K562 (cell line): ENCODE results near the gene IRF9. TPM values are rescaled to one million over a fixed set of nuclear protein-coding genes. Genes with fewer than 3 reads are reported as not detected.

Experiments used
- CBX8 ChIP-seq: fragments of 200-600 bp; sonication (generic); IDR thresholded peaks from 2 replicates; pipeline ENCODE4 v1.6.1; 2012; ENCODE audit warnings: borderline replicate concordance, mixed run types, low read depth, mild to moderate bottlenecking, moderate library complexity, mixed read lengths, low read length, control low read depth, inconsistent platforms; ENCODE audit not compliant: poor library complexity, severe bottlenecking; ENCODE audit errors: extremely low read depth
- FOXA3 ChIP-seq, 2 experiments: fragments of 450-650 bp in 1 of 2; sonication (generic) in 1 of 2; formaldehyde crosslinking; IDR thresholded peaks in 1 of 2; conservative IDR thresholded peaks in 1 of 2; 2 replicates each; pipeline versions ENCODE4 v1.4.0 to v1.8.0; 2020 to 2022; ENCODE audit warnings: mild to moderate bottlenecking in 2 of 2, missing genetic modification reagents in 1 of 2
- FOXJ2 ChIP-seq: fragments of 200-800 bp; sonication (Bioruptor generic); IDR thresholded peaks from 2 replicates; pipeline ENCODE4 v1.6.1; 2016; ENCODE audit warnings: missing genetic modification characterization, missing compliant biosample characterization
- KDM5B ChIP-seq: fragments of 200-600 bp; sonication (generic); IDR thresholded peaks from 2 replicates; pipeline ENCODE4 v1.6.1; 2012; ENCODE audit warnings: low read depth, mild to moderate bottlenecking, moderate library complexity, low read length, control low read depth, inconsistent platforms; ENCODE audit not compliant: insufficient replicate concordance
- MAFF ChIP-seq: IDR thresholded peaks from 2 replicates; pipeline ENCODE4 v1.6.1; 2012; ENCODE audit warnings: low read length, improper control_type of control experiment
- MED1 ChIP-seq: sonication (generic); formaldehyde crosslinking; IDR thresholded peaks from 2 replicates; pipeline ENCODE4 v1.8.1; 2023; ENCODE audit warnings: missing genetic modification reagents, borderline replicate concordance
- MTA1 ChIP-seq: fragments of 450-650 bp; IDR thresholded peaks from 2 replicates; pipeline ENCODE4 v1.6.1; 2017; ENCODE audit warnings: borderline replicate concordance
- MTF1 ChIP-seq: fragments of 250-450 bp; sonication (Bioruptor Pico); IDR thresholded peaks from 2 replicates; pipeline ENCODE4 v1.9.0; 2021; ENCODE audit warnings: moderate library complexity, mild to moderate bottlenecking, inconsistent platforms, borderline replicate concordance
- NCOA1 ChIP-seq: fragments of 450-650 bp; IDR thresholded peaks from 2 replicates; pipeline ENCODE4 v1.6.1; 2016; ENCODE audit warnings: low read depth
- OTX1 ChIP-seq: fragments of 450-650 bp; formaldehyde crosslinking; IDR thresholded peaks from 2 replicates; pipeline ENCODE4 v1.4.0; 2022; ENCODE audit warnings: mild to moderate bottlenecking
- PTBP1 ChIP-seq: fragments of 200-400 bp; formaldehyde crosslinking; IDR thresholded peaks from 2 replicates; pipeline ENCODE4 v1.6.1; 2017; ENCODE audit warnings: low read depth, low read length
- SETDB1 ChIP-seq: IDR thresholded peaks from one replicate; pipeline ENCODE4 v1.6.1; 2012; ENCODE audit warnings: low read length, control low read depth, inconsistent platforms
- YY1 ChIP-seq, 3 experiments: IDR thresholded peaks; 2 replicates each; pipeline ENCODE4 v1.6.1; 2011; ENCODE audit warnings: low read length in 2 of 3, mild to moderate bottlenecking in 2 of 3, moderate library complexity in 2 of 3, borderline replicate concordance in 1 of 3, control low read depth in 1 of 3, low read depth in 1 of 3; ENCODE audit not compliant: insufficient read depth in 3 of 3, insufficient replicate concordance in 2 of 3, control insufficient read depth in 1 of 3, insufficient read length in 1 of 3; ENCODE audit errors: extremely low read depth in 1 of 3
- ZBTB5 ChIP-seq: fragments of 450-650 bp; IDR thresholded peaks from 2 replicates; pipeline ENCODE4 v1.6.1; 2017; ENCODE audit warnings: antibody characterized with exemption
- ZBTB8A ChIP-seq: fragments of 450-650 bp; IDR thresholded peaks from 2 replicates; pipeline ENCODE4 v1.6.1; 2018; ENCODE audit warnings: mild to moderate bottlenecking, moderate library complexity; ENCODE audit not compliant: partially characterized antibody
- ZFP36 ChIP-seq: fragments of 150-350 bp; IDR thresholded peaks from 2 replicates; pipeline ENCODE4 v1.6.1; 2018; ENCODE audit warnings: low read length, low read depth; ENCODE audit not compliant: partially characterized antibody
- ZNF445 ChIP-seq: fragments of 250-450 bp; sonication (Bioruptor Pico); IDR thresholded peaks from 2 replicates; pipeline ENCODE4 v1.4.0; 2020; ENCODE audit warnings: low read depth, mild to moderate bottlenecking, moderate library complexity
- ZNF583 ChIP-seq: fragments of 250-450 bp; sonication (Bioruptor Pico); IDR thresholded peaks from 2 replicates; pipeline ENCODE4 v1.4.0; 2020
- polyA plus RNA-seq, 8 experiments: library from polyadenylated mRNA; depleted of rRNA in 4 of 8; stranded (reverse) in 5 of 8; unstranded in 3 of 8; fragments of >200 nt; fragmentation: Nextera tagmentation in 2 of 8; fragmentation: Illumina TruSeq in 1 of 8; extraction: Ambion mirVana in 2 of 8; extraction: Trizol in 1 of 8; gene quantifications; 2 replicates each; pipeline versions ENCODE4 v1.2.1 to v1.2.3, GENCODE V29; 2011 to 2014; ENCODE audit warnings: inconsistent platforms in 1 of 8, missing spikeins in 1 of 8
- total RNA-seq, 7 experiments: library from RNA; depleted of rRNA in 6 of 7; stranded (reverse); fragments of >200 nt in 6 of 7; fragmentation: Illumina TruSeq in 2 of 7; extraction: Trizol in 2 of 7; gene quantifications; 2 replicates each; pipeline versions ENCODE4 v1.2.1 to v1.2.3, GENCODE V29; 2011 to 2021; ENCODE audit warnings: low replicate concordance in 1 of 7
- TF ChIP-seq, protein P1 (sequence below): sonication (generic); formaldehyde crosslinking; IDR thresholded peaks from 2 replicates; pipeline ENCODE4 v1.8.0; 2023; ENCODE audit warnings: missing genetic modification reagents, mild to moderate bottlenecking, borderline replicate concordance

Gene IRF9
- total and polyA plus RNA-seq, 9 of the 15 experiments (the other 6 are each of a cell fraction or from before 2014, with no cell fraction given) = 0.79 to 14.8 (median 6.1) TPM

DNA sequence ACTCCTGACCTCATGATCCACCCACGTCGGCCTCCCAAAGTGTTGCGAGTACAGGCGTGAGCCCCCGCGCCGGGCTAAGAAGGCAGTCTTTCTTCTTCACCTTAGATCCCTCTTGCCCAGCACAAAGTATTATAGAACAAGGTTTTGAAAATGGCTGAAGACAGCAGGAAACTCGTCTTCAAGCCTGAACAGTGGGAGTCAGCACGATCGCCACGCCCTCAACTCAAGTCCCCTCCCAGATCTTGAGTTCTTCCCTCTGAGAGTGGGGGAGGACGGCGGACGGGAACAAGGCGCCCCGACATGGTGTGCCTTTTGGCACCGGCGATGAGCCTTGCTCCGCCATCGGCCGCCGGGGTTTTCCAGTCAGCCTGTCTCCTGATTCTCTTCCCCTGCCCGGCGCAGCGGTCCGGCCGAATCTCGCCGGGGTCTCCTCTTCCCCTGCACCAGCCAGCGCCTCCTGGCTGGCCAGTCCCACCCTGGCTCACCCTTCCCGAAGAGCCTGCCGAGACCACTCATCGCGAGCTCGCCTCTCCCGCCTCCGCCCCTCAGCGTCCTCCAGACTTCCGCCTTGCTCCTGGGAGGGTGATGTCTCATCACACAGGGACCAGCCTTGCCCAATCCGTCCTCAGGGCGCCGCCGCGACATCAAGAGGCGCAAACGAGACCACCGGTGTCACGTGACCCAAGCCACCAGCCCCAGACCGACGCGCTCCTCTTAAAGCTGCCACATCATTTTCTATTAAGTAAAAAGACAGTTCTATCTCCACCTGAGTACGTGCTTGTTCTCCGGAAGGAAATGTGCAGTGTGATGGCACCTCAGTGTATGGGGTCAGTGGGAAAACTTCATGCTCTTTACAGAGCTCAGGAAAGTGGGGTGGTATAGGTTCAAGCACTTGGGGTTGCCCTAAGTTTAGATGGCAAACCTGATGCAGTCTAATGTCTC lies 52.1 kb downstream of the IRF9 start, which contains the start of gene CHMP4A (continued):
- peak; percentile 58 for TF ChIP-seq KDM5B
- no peak for TF ChIP-seq MED1 (CRISPR knock-in tag)
- no peak for TF ChIP-seq MTF1 (CRISPR knock-in tag)
- TF ChIP-seq NCOA1 = no peak
- TF ChIP-seq ZBTB5 = no peak
- no peak for TF ChIP-seq FOXJ2 (tag)
- peak; percentile 98 for TF ChIP-seq MTA1
- TF ChIP-seq, protein P1, sequence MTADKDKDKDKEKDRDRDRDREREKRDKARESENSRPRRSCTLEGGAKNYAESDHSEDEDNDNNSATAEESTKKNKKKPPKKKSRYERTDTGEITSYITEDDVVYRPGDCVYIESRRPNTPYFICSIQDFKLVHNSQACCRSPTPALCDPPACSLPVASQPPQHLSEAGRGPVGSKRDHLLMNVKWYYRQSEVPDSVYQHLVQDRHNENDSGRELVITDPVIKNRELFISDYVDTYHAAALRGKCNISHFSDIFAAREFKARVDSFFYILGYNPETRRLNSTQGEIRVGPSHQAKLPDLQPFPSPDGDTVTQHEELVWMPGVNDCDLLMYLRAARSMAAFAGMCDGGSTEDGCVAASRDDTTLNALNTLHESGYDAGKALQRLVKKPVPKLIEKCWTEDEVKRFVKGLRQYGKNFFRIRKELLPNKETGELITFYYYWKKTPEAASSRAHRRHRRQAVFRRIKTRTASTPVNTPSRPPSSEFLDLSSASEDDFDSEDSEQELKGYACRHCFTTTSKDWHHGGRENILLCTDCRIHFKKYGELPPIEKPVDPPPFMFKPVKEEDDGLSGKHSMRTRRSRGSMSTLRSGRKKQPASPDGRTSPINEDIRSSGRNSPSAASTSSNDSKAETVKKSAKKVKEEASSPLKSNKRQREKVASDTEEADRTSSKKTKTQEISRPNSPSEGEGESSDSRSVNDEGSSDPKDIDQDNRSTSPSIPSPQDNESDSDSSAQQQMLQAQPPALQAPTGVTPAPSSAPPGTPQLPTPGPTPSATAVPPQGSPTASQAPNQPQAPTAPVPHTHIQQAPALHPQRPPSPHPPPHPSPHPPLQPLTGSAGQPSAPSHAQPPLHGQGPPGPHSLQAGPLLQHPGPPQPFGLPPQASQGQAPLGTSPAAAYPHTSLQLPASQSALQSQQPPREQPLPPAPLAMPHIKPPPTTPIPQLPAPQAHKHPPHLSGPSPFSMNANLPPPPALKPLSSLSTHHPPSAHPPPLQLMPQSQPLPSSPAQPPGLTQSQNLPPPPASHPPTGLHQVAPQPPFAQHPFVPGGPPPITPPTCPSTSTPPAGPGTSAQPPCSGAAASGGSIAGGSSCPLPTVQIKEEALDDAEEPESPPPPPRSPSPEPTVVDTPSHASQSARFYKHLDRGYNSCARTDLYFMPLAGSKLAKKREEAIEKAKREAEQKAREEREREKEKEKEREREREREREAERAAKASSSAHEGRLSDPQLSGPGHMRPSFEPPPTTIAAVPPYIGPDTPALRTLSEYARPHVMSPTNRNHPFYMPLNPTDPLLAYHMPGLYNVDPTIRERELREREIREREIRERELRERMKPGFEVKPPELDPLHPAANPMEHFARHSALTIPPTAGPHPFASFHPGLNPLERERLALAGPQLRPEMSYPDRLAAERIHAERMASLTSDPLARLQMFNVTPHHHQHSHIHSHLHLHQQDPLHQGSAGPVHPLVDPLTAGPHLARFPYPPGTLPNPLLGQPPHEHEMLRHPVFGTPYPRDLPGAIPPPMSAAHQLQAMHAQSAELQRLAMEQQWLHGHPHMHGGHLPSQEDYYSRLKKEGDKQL = no peak
- TF ChIP-seq ZNF583 (CRISPR knock-in tag) = no peak
- peak; percentile 42; the same call in 1 of the 2 replicates for TF ChIP-seq OTX1 (CRISPR knock-in tag)
- TF ChIP-seq ZFP36 = no peak
- TF ChIP-seq ZNF445 (CRISPR knock-in tag) = no peak
- no peak for TF ChIP-seq ZBTB8A
- TF ChIP-seq MAFF = no peak
- TF ChIP-seq PTBP1 = no peak
- TF ChIP-seq YY1 (IDR thresholded peaks at IDR 0.05; ENCODE audit: borderline replicate concordance in 1 of 3, control insufficient read depth in 1 of 3, extremely low read depth in 1 of 3, insufficient read depth in 3 of 3, insufficient read length in 1 of 3, insufficient replicate concordance in 2 of 3, low read depth in 1 of 3, low read length in 2 of 3) = peak in 2 of 3 experiments; percentile 50 to 76
- no peak for TF ChIP-seq SETDB1
- TF ChIP-seq FOXA3 (CRISPR knock-in tag; conservative IDR thresholded peaks at IDR 0.05 in 1 of 2, IDR thresholded peaks at IDR 0.05 in 1 of 2) = no peak
- no peak for TF ChIP-seq CBX8
